Panc1 (cell line): ENCODE results near the gene ALKBH2. TPM values are rescaled to one million over a fixed set of nuclear protein-coding genes. Genes with fewer than 3 reads are reported as not detected.

Source experiments
- ATAC-seq: fragments of 200-7000 bp; cut with Tn5 transposase; 2 replicates; pipeline ENCODE4 v1.9.1; 2020; ENCODE audit warnings: mild to moderate bottlenecking, moderate library complexity
- BruUV-seq: library from RNA; stranded (reverse); fragments of 400-500 nt; replicated peaks from 2 replicates; lab custom pipeline; 2021; lab: Mats Ljungman, UMichigan
- CTCF ChIA-PET: fragments of 300-600 bp; sonication (Branson Sonifier 250); formaldehyde crosslinking; loops from one replicate; lab custom pipeline; 2022; ENCODE audit warnings: antibody characterized with exemption; lab: Charles Lee
- POLR2A ChIA-PET: fragments of 300-600 bp; sonication (Branson Sonifier 250); formaldehyde crosslinking; loops from one replicate; lab custom pipeline; 2022; ENCODE audit warnings: antibody characterized with exemption; lab: Charles Lee
- DNase-seq: peaks from one replicate; pipeline ENCODE4 v3.0.0-alpha.2; 2010; ENCODE audit warnings: low read depth, low spot score
- H3K27ac ChIP-seq: 2 replicates; pipeline ENCODE4 v1.5.1; 2011; ENCODE audit warnings: mild to moderate bottlenecking, low read length, inconsistent platforms
- H3K27me3 ChIP-seq: fragments of 200-500 bp; sonication (Bioruptor generic); 2 replicates; pipeline ENCODE4 v1.6.0; 2014; ENCODE audit warnings: low read length, inconsistent platforms; ENCODE audit not compliant: control insufficient read depth, insufficient read depth
- H3K36me3 ChIP-seq: fragments of 200-500 bp; sonication (Bioruptor generic); 2 replicates; pipeline ENCODE4 v1.5.1; 2014; ENCODE audit warnings: inconsistent platforms, mild to moderate bottlenecking, low read length, moderate library complexity; ENCODE audit not compliant: control insufficient read depth, insufficient read depth
- H3K4me1 ChIP-seq: 2 replicates; pipeline ENCODE4 v1.5.1; 2011; ENCODE audit warnings: inconsistent platforms, mild to moderate bottlenecking, low read length, moderate library complexity; ENCODE audit not compliant: control insufficient read depth, insufficient read depth
- H3K4me3 ChIP-seq, 2 experiments: 2 replicates each; pipeline ENCODE4 v1.5.1; 2011 to 2012; ENCODE audit warnings: low read depth in 2 of 2, low read length in 2 of 2, mild to moderate bottlenecking in 2 of 2, inconsistent platforms in 1 of 2, moderate library complexity in 1 of 2
- H3K9me3 ChIP-seq: fragments of 200-500 bp; sonication (Bioruptor generic); 2 replicates; pipeline ENCODE4 v1.5.1; 2014; ENCODE audit warnings: low read depth, mild to moderate bottlenecking, inconsistent platforms, low read length, moderate library complexity; ENCODE audit not compliant: control insufficient read depth, insufficient read depth
- CTCF ChIP-seq: fragments of 450-650 bp; IDR thresholded peaks from 2 replicates; pipeline ENCODE4 v1.5.1; 2017; ENCODE audit warnings: mild to moderate bottlenecking
- POLR2AphosphoS5 ChIP-seq: IDR thresholded peaks from 2 replicates; pipeline ENCODE4 v1.6.1; 2012; ENCODE audit warnings: mild to moderate bottlenecking, low read depth, low read length, moderate library complexity
- REST ChIP-seq, 2 experiments: IDR thresholded peaks; 2 replicates each; pipeline ENCODE4 v1.6.1; 2011 to 2012; ENCODE audit warnings: low read depth in 2 of 2, control low read depth in 1 of 2, low read length in 1 of 2, mild to moderate bottlenecking in 1 of 2, moderate library complexity in 1 of 2; ENCODE audit not compliant: insufficient read depth in 1 of 2
- SIN3A ChIP-seq: IDR thresholded peaks from 2 replicates; pipeline ENCODE4 v1.6.1; 2012; ENCODE audit warnings: low read depth, mild to moderate bottlenecking, low read length, moderate library complexity, borderline replicate concordance; ENCODE audit not compliant: insufficient read depth
- TCF7L2 ChIP-seq: IDR thresholded peaks from 2 replicates; pipeline ENCODE4 v1.6.1; 2011; ENCODE audit warnings: mild to moderate bottlenecking, low read depth, low read length, inconsistent platforms
- in situ Hi-C: cut with HindIII; loops from 2 replicates; pipeline ENCODE4 v1.10.0; 2016; ENCODE audit warnings: low sequenced_read_pairs, low pct_unique_long_range_greater_than_20kb
- intact Hi-C: fragments of 100-400 bp; cut with micrococcal nuclease; formaldehyde crosslinking; loops from one replicate; pipeline ENCODE4 v1.10.0; 2022; ENCODE audit not compliant: unreplicated experiment
- total RNA-seq: library from RNA; stranded (reverse); gene quantifications from one replicate; pipeline ENCODE4 v1.2.1, GENCODE V29; 2021; ENCODE audit not compliant: unreplicated experiment

Gene ALKBH2
- total RNA-seq, 1 experiment from 2014 or later: 41.6 TPM

GRCh38 chr12:109089683-109090082 is 3.6 kb downstream of the ALKBH2 start:
- in situ Hi-C loops: no loop called here
- POLR2A ChIA-PET: no interaction called here

GRCh38 chr12:109088818-109089217 is 4.5 kb downstream of the ALKBH2 start:
- H3K27ac ChIP-seq: no peak overlapping the region
- in situ Hi-C loops: no loop called here

More at GRCh38 chr12:109089683-109090082, 3.6 kb downstream of the ALKBH2 start:
- no peak for ATAC-seq
- no peak for DNase-seq
- Histone ChIP-seq H3K4me1 (peaks cover 18% of the 10 kb centered on the region), H3K36me3 (peaks cover 8% of the 10 kb centered on the region), H3K27me3 (no peaks in the 10 kb centered on the region), H3K27ac (no peak overlapping the region), H3K9me3 (no peaks in the 10 kb centered on the region), H3K4me3 (no peak overlapping the region)
- no TSS peak for BruUV-seq
- TF ChIP-seq CTCF (no peak), REST (IDR thresholded peaks at IDR 0.05; ENCODE audit: insufficient read depth in 1 of 2, low read depth in 2 of 2, low read length in 1 of 2) (no peak), POLR2AphosphoS5 (no peak)
- CTCF ChIA-PET: no interaction called here
- intact Hi-C loops: loop anchor here (5.0 to 10.0 kb wide), 4 partner anchors 135 to 527 kb away; partner anchors contain the start of genes DAO, ISCU, SART3 and SSH1

More at GRCh38 chr12:109088818-109089217, 4.5 kb downstream of the ALKBH2 start:
- no TSS peak for BruUV-seq
- POLR2A ChIA-PET: no interaction called here
- TF ChIP-seq SIN3A (no peak), POLR2AphosphoS5 (no peak), TCF7L2 (no peak), CTCF (no peak), REST (IDR thresholded peaks at IDR 0.05; ENCODE audit: insufficient read depth in 1 of 2, low read depth in 2 of 2, low read length in 1 of 2) (no peak)
- H3K36me3 ChIP-seq: peaks cover 8% of the 10 kb centered on the region
- no peaks in the 10 kb centered on the region for H3K27me3 ChIP-seq
- intact Hi-C loops: loop anchor here (10.0 kb wide), 1 partner anchor 204 kb away; the partner anchor contains the start of gene DAO
- CTCF ChIA-PET: no interaction called here
- no peak for DNase-seq
- ATAC-seq: no peak
- H3K4me1 ChIP-seq: peaks cover 18% of the 10 kb centered on the region
- H3K4me3 ChIP-seq: no peak overlapping the region
- H3K9me3 ChIP-seq: no peaks in the 10 kb centered on the region
